ENCODE data around the gene APOC3.
A peak's percentile ranks its signal among the peaks of the same experiment; 100 is the strongest.

Gene APOC3

DNA sequence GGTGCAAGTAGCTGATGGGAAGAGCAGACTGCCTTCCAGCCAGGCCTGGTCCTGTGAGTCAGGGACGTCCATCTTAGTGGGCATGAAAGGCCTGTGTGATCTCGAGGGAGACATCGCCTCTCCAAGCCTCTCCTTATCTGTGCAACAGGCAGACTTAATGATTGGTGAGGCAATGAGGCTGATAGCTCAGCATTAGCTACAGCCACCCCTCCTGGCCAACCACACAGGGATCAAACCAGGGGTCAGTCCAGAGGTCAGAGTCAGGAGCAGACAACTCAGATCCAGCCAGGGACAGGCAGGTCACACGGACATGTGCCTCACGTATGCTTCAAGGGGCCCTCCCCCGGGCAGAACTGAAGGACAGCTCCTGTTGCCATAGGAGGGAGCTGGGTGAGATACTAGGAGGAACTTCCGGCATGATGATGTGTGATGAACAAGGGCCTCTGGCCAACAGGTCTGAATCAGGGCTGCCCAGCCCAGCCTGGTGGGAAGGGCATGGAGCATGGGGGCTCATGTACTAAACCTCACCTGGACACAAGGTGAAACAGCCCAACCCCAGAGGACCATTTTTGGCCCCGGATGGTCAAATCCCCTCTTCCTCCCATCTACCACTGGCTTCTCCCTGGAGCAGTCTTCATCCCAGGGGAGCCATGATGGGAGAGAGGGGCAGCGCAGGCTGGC is 2.8 kb upstream of the APOC3 start:
- H2BK120ac ChIP-seq (ENCODE audit: low read depth, low read length), result no peak overlapping the region
- H2AFZ ChIP-seq (ENCODE audit: low read depth, low read length), result no peak overlapping the region
- peak overlapping the region; percentile 63 for H2BK5ac ChIP-seq (ENCODE audit: low read depth, low read length, poor library complexity, severe bottlenecking)
- no peak overlapping the region for H3K9ac ChIP-seq (ENCODE audit: low read length)
- peaks cover 0 to 18% of the 10 kb centered on the region in 2 experiments for H3K27me3 ChIP-seq (ENCODE audit: control insufficient read depth in 1 of 2, insufficient read depth in 1 of 2, low read length in 2 of 2)
- peak overlapping the region in 1 of 2 experiments; percentile 44 for H3K14ac ChIP-seq (ENCODE audit: low read length in 2 of 2)
- H3K79me1 ChIP-seq (replicated peaks; ENCODE audit: low read length, poor library complexity, severe bottlenecking), result no peaks in the 10 kb centered on the region
- peak overlapping the region in 1 of 2 experiments; percentile 14 for H3K18ac ChIP-seq (ENCODE audit: low read depth in 1 of 2, low read length in 2 of 2)
- H2BK12ac ChIP-seq (ENCODE audit: low read length in 2 of 2), result no peak overlapping the region
- no peak overlapping the region for H3K4me2 ChIP-seq (ENCODE audit: low read length, poor library complexity, severe bottlenecking)
- H3K36me3 ChIP-seq (ENCODE audit: control insufficient read depth in 1 of 2, insufficient read depth in 2 of 2, low read depth in 1 of 2, low read length in 2 of 2), result no peaks in the 10 kb centered on the region
- no peak overlapping the region for H4K91ac ChIP-seq (ENCODE audit: low read length)
- H3K4ac ChIP-seq (ENCODE audit: low read depth in 1 of 2, low read length in 2 of 2), result no peak overlapping the region
- H2AK5ac ChIP-seq (ENCODE audit: low read length, severe bottlenecking), result no peak overlapping the region
- H3K27ac ChIP-seq (ENCODE audit: low read length, poor library complexity, severe bottlenecking), result no peak overlapping the region
- H2BK15ac ChIP-seq (ENCODE audit: low read depth, poor library complexity, severe bottlenecking), result no peak overlapping the region
- H3K4me3 ChIP-seq (ENCODE audit: insufficient read depth in 1 of 2, low read depth in 1 of 2, low read length in 2 of 2), result no peak overlapping the region
- H3K23ac ChIP-seq (ENCODE audit: low read length in 2 of 2), result peak overlapping the region in 1 of 2 experiments; percentile 18
- WGBS, result 70% methylated on average over 8 of the region's 9 CpGs
- no peaks in the 10 kb centered on the region for H3K9me3 ChIP-seq (ENCODE audit: control insufficient read depth, low read length)
- peaks cover 5% of the 10 kb centered on the region for H3K4me1 ChIP-seq (ENCODE audit: control insufficient read depth, insufficient read depth, low read depth, low read length)
- DNase-seq, result no peak
- H4K8ac ChIP-seq (ENCODE audit: low read length), result no peak overlapping the region

GRCh38 chr11:116827461-116827860 is 2.2 kb upstream of the APOC3 start:
- no peak overlapping the region for H2BK5ac ChIP-seq (ENCODE audit: low read depth, low read length, poor library complexity, severe bottlenecking)
- H3K27ac ChIP-seq (ENCODE audit: low read length, poor library complexity, severe bottlenecking), result no peak overlapping the region
- no peak overlapping the region for H4K91ac ChIP-seq (ENCODE audit: low read length)
- no peak overlapping the region for H4K8ac ChIP-seq (ENCODE audit: low read length)
- no peak overlapping the region for H3K4me3 ChIP-seq (ENCODE audit: insufficient read depth in 1 of 2, low read depth in 1 of 2, low read length in 2 of 2)
- H3K9ac ChIP-seq (ENCODE audit: low read length), result no peak overlapping the region
- H3K79me1 ChIP-seq (replicated peaks; ENCODE audit: low read length, poor library complexity, severe bottlenecking), result no peaks in the 10 kb centered on the region
- no peak overlapping the region for H2BK15ac ChIP-seq (ENCODE audit: low read depth, poor library complexity, severe bottlenecking)
- H2BK12ac ChIP-seq (ENCODE audit: low read length in 2 of 2), result no peak overlapping the region
- H3K9me3 ChIP-seq (ENCODE audit: control insufficient read depth, low read length), result no peaks in the 10 kb centered on the region
- no peak overlapping the region for H3K14ac ChIP-seq (ENCODE audit: low read length in 2 of 2)
- no peak for DNase-seq
- H3K18ac ChIP-seq (ENCODE audit: low read depth in 1 of 2, low read length in 2 of 2), result no peak overlapping the region
- H3K4me2 ChIP-seq (ENCODE audit: low read length, poor library complexity, severe bottlenecking), result no peak overlapping the region
- peaks cover 0 to 17% of the 10 kb centered on the region in 2 experiments for H3K27me3 ChIP-seq (ENCODE audit: control insufficient read depth in 1 of 2, insufficient read depth in 1 of 2, low read length in 2 of 2)
- H2AK5ac ChIP-seq (ENCODE audit: low read length, severe bottlenecking), result no peak overlapping the region
- no peak overlapping the region for H2BK120ac ChIP-seq (ENCODE audit: low read depth, low read length)
- WGBS, result 95% methylated on average over 6 of the region's 6 CpGs
- H3K4me1 ChIP-seq (ENCODE audit: control insufficient read depth, insufficient read depth, low read depth, low read length), result peaks cover 5% of the 10 kb centered on the region
- H3K36me3 ChIP-seq (ENCODE audit: control insufficient read depth in 1 of 2, insufficient read depth in 2 of 2, low read depth in 1 of 2, low read length in 2 of 2), result no peaks in the 10 kb centered on the region
- no peak overlapping the region for H2AFZ ChIP-seq (ENCODE audit: low read depth, low read length)
- no peak overlapping the region for H3K4ac ChIP-seq (ENCODE audit: low read depth in 1 of 2, low read length in 2 of 2)
- no peak overlapping the region for H3K23ac ChIP-seq (ENCODE audit: low read length in 2 of 2)

GRCh38 chr11:116828632-116829524 is 829 bp upstream of the APOC3 start:
- Histone ChIP-seq H3K9ac (ENCODE audit: low read length) (no peak overlapping the region), H4K91ac (ENCODE audit: low read length) (no peak overlapping the region), H2BK5ac (ENCODE audit: low read depth, low read length, poor library complexity, severe bottlenecking) (no peak overlapping the region), H3K18ac (ENCODE audit: low read depth in 1 of 2, low read length in 2 of 2) (no peak overlapping the region), H2BK120ac (ENCODE audit: low read depth, low read length) (no peak overlapping the region), H3K14ac (ENCODE audit: low read length in 2 of 2) (no peak overlapping the region), H3K36me3 (ENCODE audit: control insufficient read depth in 1 of 2, insufficient read depth in 2 of 2, low read depth in 1 of 2, low read length in 2 of 2) (no peaks in the 10 kb centered on the region), H2AK5ac (ENCODE audit: low read length, severe bottlenecking) (no peak overlapping the region), H3K27me3 (ENCODE audit: control insufficient read depth in 1 of 2, insufficient read depth in 1 of 2, low read length in 2 of 2) (peaks cover 0 to 19% of the 10 kb centered on the region in 2 experiments), H2BK12ac (ENCODE audit: low read length in 2 of 2) (no peak overlapping the region), H4K8ac (ENCODE audit: low read length) (no peak overlapping the region), H3K23ac (ENCODE audit: low read length in 2 of 2) (no peak overlapping the region), H3K4me1 (ENCODE audit: control insufficient read depth, insufficient read depth, low read depth, low read length) (peaks cover 5% of the 10 kb centered on the region), H3K4me2 (ENCODE audit: low read length, poor library complexity, severe bottlenecking) (no peak overlapping the region), H3K4me3 (ENCODE audit: insufficient read depth in 1 of 2, low read depth in 1 of 2, low read length in 2 of 2) (no peak overlapping the region), H3K4ac (ENCODE audit: low read depth in 1 of 2, low read length in 2 of 2) (peak overlapping the region in 1 of 2 experiments; percentile 30), H3K27ac (ENCODE audit: low read length, poor library complexity, severe bottlenecking) (no peak overlapping the region), H2BK15ac (ENCODE audit: low read depth, poor library complexity, severe bottlenecking) (no peak overlapping the region), H2AFZ (ENCODE audit: low read depth, low read length) (no peak overlapping the region), H3K79me1 (replicated peaks; ENCODE audit: low read length, poor library complexity, severe bottlenecking) (no peaks in the 10 kb centered on the region), H3K9me3 (ENCODE audit: control insufficient read depth, low read length) (no peaks in the 10 kb centered on the region)
- no peak for DNase-seq
- WGBS, result 60% methylated on average over 12 of the region's 16 CpGs

DNA sequence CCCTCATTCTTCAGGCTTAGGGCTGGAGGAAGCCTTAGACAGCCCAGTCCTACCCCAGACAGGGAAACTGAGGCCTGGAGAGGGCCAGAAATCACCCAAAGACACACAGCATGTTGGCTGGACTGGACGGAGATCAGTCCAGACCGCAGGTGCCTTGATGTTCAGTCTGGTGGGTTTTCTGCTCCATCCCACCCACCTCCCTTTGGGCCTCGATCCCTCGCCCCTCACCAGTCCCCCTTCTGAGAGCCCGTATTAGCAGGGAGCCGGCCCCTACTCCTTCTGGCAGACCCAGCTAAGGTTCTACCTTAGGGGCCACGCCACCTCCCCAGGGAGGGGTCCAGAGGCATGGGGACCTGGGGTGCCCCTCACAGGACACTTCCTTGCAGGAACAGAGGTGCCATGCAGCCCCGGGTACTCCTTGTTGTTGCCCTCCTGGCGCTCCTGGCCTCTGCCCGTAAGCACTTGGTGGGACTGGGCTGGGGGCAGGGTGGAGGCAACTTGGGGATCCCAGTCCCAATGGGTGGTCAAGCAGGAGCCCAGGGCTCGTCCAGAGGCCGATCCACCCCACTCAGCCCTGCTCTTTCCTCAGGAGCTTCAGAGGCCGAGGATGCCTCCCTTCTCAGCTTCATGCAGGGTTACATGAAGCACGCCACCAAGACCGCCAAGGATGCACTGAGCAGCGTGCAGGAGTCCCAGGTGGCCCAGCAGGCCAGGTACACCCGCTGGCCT is 641 bp downstream of the APOC3 start:
- 90% methylated on average over 17 of the region's 17 CpGs for WGBS
- Histone ChIP-seq H2AK5ac (ENCODE audit: low read length, severe bottlenecking) (no peak overlapping the region), H3K27me3 (ENCODE audit: control insufficient read depth in 1 of 2, insufficient read depth in 1 of 2, low read length in 2 of 2) (peaks cover 0 to 19% of the 10 kb centered on the region in 2 experiments), H3K9me3 (ENCODE audit: control insufficient read depth, low read length) (no peaks in the 10 kb centered on the region), H3K79me1 (replicated peaks; ENCODE audit: low read length, poor library complexity, severe bottlenecking) (no peaks in the 10 kb centered on the region), H3K23ac (ENCODE audit: low read length in 2 of 2) (no peak overlapping the region), H2BK120ac (ENCODE audit: low read depth, low read length) (no peak overlapping the region), H3K27ac (ENCODE audit: low read length, poor library complexity, severe bottlenecking) (no peak overlapping the region), H2BK12ac (ENCODE audit: low read length in 2 of 2) (no peak overlapping the region), H3K4me1 (ENCODE audit: control insufficient read depth, insufficient read depth, low read depth, low read length) (peaks cover 5% of the 10 kb centered on the region), H2BK15ac (ENCODE audit: low read depth, poor library complexity, severe bottlenecking) (no peak overlapping the region), H3K14ac (ENCODE audit: low read length in 2 of 2) (no peak overlapping the region), H2BK5ac (ENCODE audit: low read depth, low read length, poor library complexity, severe bottlenecking) (no peak overlapping the region), H3K4ac (ENCODE audit: low read depth in 1 of 2, low read length in 2 of 2) (no peak overlapping the region), H3K18ac (ENCODE audit: low read depth in 1 of 2, low read length in 2 of 2) (no peak overlapping the region), H4K91ac (ENCODE audit: low read length) (no peak overlapping the region), H3K9ac (ENCODE audit: low read length) (no peak overlapping the region), H2AFZ (ENCODE audit: low read depth, low read length) (no peak overlapping the region), H4K8ac (ENCODE audit: low read length) (no peak overlapping the region), H3K36me3 (ENCODE audit: control insufficient read depth in 1 of 2, insufficient read depth in 2 of 2, low read depth in 1 of 2, low read length in 2 of 2) (no peaks in the 10 kb centered on the region), H3K4me3 (ENCODE audit: insufficient read depth in 1 of 2, low read depth in 1 of 2, low read length in 2 of 2) (no peak overlapping the region), H3K4me2 (ENCODE audit: low read length, poor library complexity, severe bottlenecking) (no peak overlapping the region)
- DNase-seq, result no peak
